NCI-H510A treated with DMSO at 0.1 percent for 48 hours (cell line): Measurements from ENCODE around the gene RFX1.
"Not testable (repeated sequence)": the region's sequence is repeated elsewhere in the genome, so short reads cannot be mapped to it uniquely, and the experiment has no call there.

ENCODE experiments used
- DNase-seq: peaks from one replicate; lab custom pipeline; 2025; lab: John Stamatoyannopoulos, UW

RFX1 gene

GRCh38 chr19:14006085-14006765 is at the start of gene RFX1:
Gene RFX1, minus strand, starts transcription at chr19:14006320. Its CDS starts 12,477 bp downstream, at chr19:13993843.
- peak; percentile 98 for DNase-seq

GRCh38 chr19:14055396-14055795 is 49.3 kb upstream of the RFX1 start:
- no peak for DNase-seq

GRCh38 chr19:14054721-14055120 is 48.6 kb upstream of the RFX1 start:
- no peak for DNase-seq

GRCh38 chr19:14054099-14054498 is 48.0 kb upstream of the RFX1 start:
- DNase-seq, result no peak

- no peak for DNase-seq
Observed at GRCh38 chr19:14053500-14053899, 47.4 kb upstream of the RFX1 start.

GRCh38 chr19:14053032-14053431 is 46.9 kb upstream of the RFX1 start:
- no peak for DNase-seq

GRCh38 chr19:14052470-14052869 is 46.4 kb upstream of the RFX1 start:
- no peak for DNase-seq

GRCh38 chr19:14051980-14052379 is 45.9 kb upstream of the RFX1 start:
- no peak for DNase-seq

GRCh38 chr19:14050961-14051360 is 44.8 kb upstream of the RFX1 start:
- DNase-seq, result not testable (repeated sequence)

- DNase-seq, result no peak
Observed at GRCh38 chr19:14050512-14050911, 44.4 kb upstream of the RFX1 start.

GRCh38 chr19:14048443-14049153 is 42.5 kb upstream of the RFX1 start:
- peak; percentile 12 for DNase-seq

GRCh38 chr19:14047866-14048265 is 41.7 kb upstream of the RFX1 start:
- not testable (repeated sequence) for DNase-seq

GRCh38 chr19:14042659-14043608 is 36.8 kb upstream of the RFX1 start:
- DNase-seq, result peak; percentile 48

GRCh38 chr19:14039181-14039580 is 33.1 kb upstream of the RFX1 start:
- no peak for DNase-seq

GRCh38 chr19:14035706-14036105 is 29.6 kb upstream of the RFX1 start:
- DNase-seq, result no peak

GRCh38 chr19:14035159-14035558 is 29.0 kb upstream of the RFX1 start:
- DNase-seq, result not testable (repeated sequence)

- no peak for DNase-seq
Observed at GRCh38 chr19:14033946-14034345, 27.8 kb upstream of the RFX1 start.

GRCh38 chr19:14031719-14032480 is 25.8 kb upstream of the RFX1 start, which contains the start of gene IL27RA:
Gene IL27RA, plus strand, starts transcription at chr19:14031762. Its CDS starts 111 bp downstream, at chr19:14031873.
- peak; percentile 42 for DNase-seq

GRCh38 chr19:14030997-14031718 is 25.0 kb upstream of the RFX1 start:
- no peak for DNase-seq

GRCh38 chr19:14028901-14029300 is 22.8 kb upstream of the RFX1 start:
- no peak for DNase-seq
